ENCODE results near the gene STRN4.

DNA sequence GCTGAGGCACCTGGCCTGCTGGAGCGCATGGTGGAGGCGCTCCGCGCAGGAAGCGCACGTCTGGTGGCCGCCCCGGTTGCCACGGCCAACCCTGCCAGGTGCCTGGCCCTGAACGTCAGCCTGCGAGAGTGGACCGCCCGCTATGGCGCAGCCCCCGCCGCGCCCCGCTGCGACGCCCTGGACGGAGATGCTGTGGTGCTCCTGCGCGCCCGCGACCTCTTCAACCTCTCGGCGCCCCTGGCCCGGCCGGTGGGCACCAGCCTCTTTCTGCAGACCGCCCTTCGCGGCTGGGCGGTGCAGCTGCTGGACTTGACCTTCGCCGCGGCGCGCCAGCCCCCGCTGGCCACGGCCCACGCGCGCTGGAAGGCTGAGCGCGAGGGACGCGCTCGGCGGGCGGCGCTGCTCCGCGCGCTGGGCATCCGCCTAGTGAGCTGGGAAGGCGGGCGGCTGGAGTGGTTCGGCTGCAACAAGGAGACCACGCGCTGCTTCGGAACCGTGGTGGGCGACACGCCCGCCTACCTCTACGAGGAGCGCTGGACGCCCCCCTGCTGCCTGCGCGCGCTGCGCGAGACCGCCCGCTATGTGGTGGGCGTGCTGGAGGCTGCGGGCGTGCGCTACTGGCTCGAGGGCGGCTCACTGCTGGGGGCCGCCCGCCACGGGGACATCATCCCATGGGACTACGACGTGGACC lies 9.7 kb upstream of the STRN4 start:
- TF ChIP-seq POLR2A (IDR thresholded peaks at IDR 0.05; ENCODE audit: low read depth, low read length) = no peak
- no peak for TF ChIP-seq SPI1 (IDR thresholded peaks at IDR 0.05; ENCODE audit: low read depth, low read length)

Measured in GM12891 (cell line).